Suprapubic skin (tissue), 4 donors: ENCODE results near the gene AZU1. TPM values are rescaled to one million over a fixed set of nuclear protein-coding genes. Genes with fewer than 3 reads are reported as not detected.
A peak's percentile ranks its signal among the peaks of the same experiment; 100 is the strongest.
"Not testable (repeated sequence)": the region's sequence is repeated elsewhere in the genome, so short reads cannot be mapped to it uniquely, and the experiment has no call there.

Experiments used
- DNase-seq, 2 donors: peaks; one replicate each; pipeline ENCODE4 v3.0.0-alpha.2; 2019; ENCODE audit warnings: low spot score in 2 of 2
- H3K27ac ChIP-seq: fragments of 200-600 bp; sonication (generic); one replicate; pipeline ENCODE4 v1.5.1; 2019
- H3K27me3 ChIP-seq: fragments of 200-600 bp; sonication (generic); one replicate; pipeline ENCODE4 v1.5.1; 2019
- H3K36me3 ChIP-seq: fragments of 200-600 bp; sonication (generic); one replicate; pipeline ENCODE4 v1.5.1; 2019
- H3K4me1 ChIP-seq: fragments of 200-600 bp; sonication (generic); one replicate; pipeline ENCODE4 v1.5.1; 2019
- H3K4me3 ChIP-seq: fragments of 200-600 bp; sonication (generic); one replicate; pipeline ENCODE4 v1.5.1; 2019; ENCODE audit warnings: mild to moderate bottlenecking
- H3K9me3 ChIP-seq: fragments of 200-600 bp; sonication (generic); one replicate; pipeline ENCODE4 v1.5.1; 2019
- EP300 ChIP-seq: sonication (generic); formaldehyde crosslinking; IDR thresholded peaks from one replicate; pipeline ENCODE4 v1.6.1; 2017; ENCODE audit warnings: antibody characterized with exemption
- POLR2A ChIP-seq, 2 donors: fragments of 450-650 bp; IDR thresholded peaks; one replicate each; pipeline ENCODE4 v1.6.1; 2017; ENCODE audit warnings: antibody characterized with exemption in 2 of 2, mild to moderate bottlenecking in 2 of 2, moderate library complexity in 2 of 2
- POLR2AphosphoS5 ChIP-seq, 3 donors: sonication (generic); formaldehyde crosslinking; IDR thresholded peaks; one replicate each; pipeline ENCODE4 v1.6.1; 2017; ENCODE audit warnings: antibody characterized with exemption in 3 of 3
- WGBS: methylation state at CpG from one replicate; pipeline ENCODE4 v1.1.5; 2018; 5-methylcytosine and 5-hydroxymethylcytosine counted together
- total RNA-seq, 4 donors: library from RNA; depleted of rRNA; stranded (reverse); fragments of >200 nt; gene quantifications; one replicate each; pipeline ENCODE4 v1.1.0, GENCODE V29; 2016
- TF ChIP-seq, protein P1 (sequence below), 2 donors: fragments of 200-600 bp in 1 of 2; fragments of 450-650 bp in 1 of 2; sonication (generic) in 1 of 2; IDR thresholded peaks; one replicate each; pipeline ENCODE4 v1.5.1; 2016 to 2019; ENCODE audit warnings: antibody characterized with exemption in 2 of 2, mild to moderate bottlenecking in 1 of 2, moderate library complexity in 1 of 2

The AZU1 gene
- total RNA-seq, 4 donors from 2014 or later, result 0.79 TPM; not detected in 3

DNA sequence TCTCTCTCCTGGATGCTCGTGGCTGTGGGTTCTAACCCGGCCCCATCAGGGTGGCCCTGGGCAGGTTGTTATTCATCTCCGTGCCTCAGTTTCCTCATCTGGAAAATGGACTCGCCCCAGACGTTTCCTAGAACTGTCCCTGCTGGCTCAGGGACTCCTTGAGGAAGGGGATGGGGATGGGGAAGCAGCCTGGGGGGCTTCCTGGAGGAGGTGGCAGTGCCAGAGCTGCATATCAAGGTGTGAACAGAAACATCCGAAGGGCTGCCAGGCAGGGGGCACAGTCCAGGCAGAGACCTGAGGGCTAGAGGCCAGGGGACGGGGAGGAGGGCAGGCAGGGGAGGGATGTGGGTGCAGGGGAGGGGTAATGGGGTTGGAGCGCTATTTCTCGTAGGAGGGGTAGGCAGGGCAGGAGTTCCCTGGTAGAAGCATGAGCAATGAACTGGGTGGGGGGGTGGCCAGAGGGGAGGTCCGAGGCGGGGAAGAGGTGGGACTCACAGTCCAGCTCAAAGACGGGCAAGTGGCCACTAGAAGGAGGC is 20.8 kb downstream of the AZU1 start:
- 40% methylated on average over 10 of the region's 12 CpGs for WGBS
- peaks cover 53% of the 10 kb centered on the region for H3K27me3 ChIP-seq

DNA sequence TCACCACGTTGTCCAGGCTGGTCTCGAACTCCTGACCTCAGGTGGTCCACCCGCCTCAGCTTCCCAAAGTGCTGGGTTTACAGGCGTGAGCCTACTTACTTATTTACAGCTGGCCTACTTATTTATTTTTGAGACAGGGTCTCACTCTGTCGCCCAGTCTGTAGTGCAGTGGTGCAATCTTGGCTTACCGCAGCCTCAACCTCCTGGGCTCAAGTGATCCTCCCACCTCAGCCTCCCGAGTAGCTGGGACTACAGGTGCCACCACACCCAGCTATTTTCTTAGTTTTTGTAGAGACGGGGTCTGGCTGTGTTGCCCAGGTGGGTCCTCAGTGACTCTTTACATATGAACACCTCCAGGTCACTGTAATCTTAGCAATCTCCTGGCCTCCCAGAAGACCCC is 21.6 kb downstream of the AZU1 start:
- H3K9me3 ChIP-seq, H3K27ac ChIP-seq, H3K36me3 ChIP-seq, DNase-seq, H3K4me3 ChIP-seq: not testable (repeated sequence)
- Histone ChIP-seq H3K27me3 (peaks cover 46% of the 10 kb centered on the region), H3K4me1 (peaks cover 34% of the 10 kb centered on the region)
- WGBS, result 78% methylated on average over 8 of the region's 8 CpGs

More for the DNA sequence above, 20.8 kb downstream of the AZU1 start:
- no peak for DNase-seq
- H3K9me3 ChIP-seq, result no peaks in the 10 kb centered on the region
- H3K4me1 ChIP-seq, result peaks cover 41% of the 10 kb centered on the region
- H3K36me3 ChIP-seq, result no peaks in the 10 kb centered on the region
- no peak overlapping the region for H3K4me3 ChIP-seq
- TF ChIP-seq POLR2A (IDR thresholded peaks at IDR 0.05), result no peak
- no peak for TF ChIP-seq POLR2AphosphoS5 (IDR thresholded peaks at IDR 0.05)
- TF ChIP-seq, protein P1, sequence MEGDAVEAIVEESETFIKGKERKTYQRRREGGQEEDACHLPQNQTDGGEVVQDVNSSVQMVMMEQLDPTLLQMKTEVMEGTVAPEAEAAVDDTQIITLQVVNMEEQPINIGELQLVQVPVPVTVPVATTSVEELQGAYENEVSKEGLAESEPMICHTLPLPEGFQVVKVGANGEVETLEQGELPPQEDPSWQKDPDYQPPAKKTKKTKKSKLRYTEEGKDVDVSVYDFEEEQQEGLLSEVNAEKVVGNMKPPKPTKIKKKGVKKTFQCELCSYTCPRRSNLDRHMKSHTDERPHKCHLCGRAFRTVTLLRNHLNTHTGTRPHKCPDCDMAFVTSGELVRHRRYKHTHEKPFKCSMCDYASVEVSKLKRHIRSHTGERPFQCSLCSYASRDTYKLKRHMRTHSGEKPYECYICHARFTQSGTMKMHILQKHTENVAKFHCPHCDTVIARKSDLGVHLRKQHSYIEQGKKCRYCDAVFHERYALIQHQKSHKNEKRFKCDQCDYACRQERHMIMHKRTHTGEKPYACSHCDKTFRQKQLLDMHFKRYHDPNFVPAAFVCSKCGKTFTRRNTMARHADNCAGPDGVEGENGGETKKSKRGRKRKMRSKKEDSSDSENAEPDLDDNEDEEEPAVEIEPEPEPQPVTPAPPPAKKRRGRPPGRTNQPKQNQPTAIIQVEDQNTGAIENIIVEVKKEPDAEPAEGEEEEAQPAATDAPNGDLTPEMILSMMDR (IDR thresholded peaks at IDR 0.05), result no peak
- no peak for TF ChIP-seq EP300
- no peak overlapping the region for H3K27ac ChIP-seq

DNA sequence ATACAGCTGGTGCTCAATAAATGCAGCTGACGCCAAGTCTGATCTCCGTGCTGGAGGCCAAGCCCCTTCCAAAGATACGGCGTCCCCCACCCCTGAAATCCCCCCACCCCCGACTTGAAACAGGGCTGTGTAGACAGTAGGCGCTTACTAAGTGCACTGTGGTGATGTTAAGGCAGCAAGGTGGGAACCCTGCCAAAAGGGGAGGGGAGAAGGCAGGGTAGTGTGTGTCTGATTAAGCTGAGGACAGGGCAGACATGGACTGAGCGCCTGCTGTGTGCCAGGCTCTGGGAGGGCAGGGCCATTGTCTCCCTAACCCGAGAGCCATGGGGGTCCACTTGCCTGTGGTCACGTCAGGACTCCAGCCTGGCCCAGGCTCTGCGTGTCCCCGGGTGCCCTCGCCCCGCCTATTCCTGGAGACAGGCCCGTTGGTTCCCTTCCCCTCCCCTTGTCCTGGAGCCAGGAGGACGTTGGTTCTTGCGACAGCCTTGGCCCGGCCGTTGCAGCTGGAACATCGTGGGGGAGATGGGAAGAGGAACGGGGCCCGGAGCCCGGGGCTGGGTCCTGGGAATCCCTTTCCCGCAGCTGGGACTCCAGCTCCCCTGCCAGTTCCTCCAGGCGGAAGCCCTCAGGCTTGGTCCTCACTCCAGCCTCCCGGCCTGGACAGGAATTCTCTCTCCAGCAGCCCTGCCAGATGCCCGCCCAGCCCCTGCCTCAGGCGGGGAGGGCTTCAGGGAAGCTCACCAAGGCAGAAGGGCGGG is 22.8 kb downstream of the AZU1 start:
- no peak overlapping the region for H3K4me3 ChIP-seq
- 76% methylated on average over 6 of the region's 28 CpGs for WGBS
- peak; percentile 95 to 96 for DNase-seq
- H3K4me1 ChIP-seq, result peaks cover 31% of the 10 kb centered on the region
- peaks cover 41% of the 10 kb centered on the region for H3K27me3 ChIP-seq
- no peaks in the 10 kb centered on the region for H3K36me3 ChIP-seq
- no peaks in the 10 kb centered on the region for H3K9me3 ChIP-seq
- H3K27ac ChIP-seq, result peak overlapping the region; percentile 63
- TF ChIP-seq, protein P1 (IDR thresholded peaks at IDR 0.05), result no peak
- TF ChIP-seq POLR2AphosphoS5 (IDR thresholded peaks at IDR 0.05), result peak in 2 of 3 donors; percentile 88
- TF ChIP-seq EP300, result peak; percentile 22
- TF ChIP-seq POLR2A (IDR thresholded peaks at IDR 0.05), result peak in 1 of 2 donors; percentile 16

DNA sequence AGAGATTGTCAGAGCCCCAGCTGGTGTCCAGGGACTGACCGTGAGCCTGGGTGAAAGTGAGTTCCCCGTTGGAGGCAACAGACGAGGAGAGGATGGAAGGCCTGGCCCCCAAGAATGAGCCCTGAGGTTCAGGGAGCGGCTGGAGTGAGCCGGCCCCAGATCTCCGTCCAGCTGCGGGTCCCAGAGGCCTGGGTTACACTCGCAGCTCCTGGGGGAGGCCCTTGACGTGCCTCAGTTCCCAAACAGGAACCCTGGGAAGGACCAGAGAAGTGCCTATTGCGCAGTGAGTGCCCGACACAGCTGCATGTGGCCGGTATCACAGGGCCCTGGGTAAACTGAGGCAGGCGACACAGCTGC is 23.3 kb downstream of the AZU1 start:
- Histone ChIP-seq H3K4me3 (no peak overlapping the region), H3K4me1 (peaks cover 31% of the 10 kb centered on the region), H3K27ac (peak overlapping the region; percentile 63), H3K36me3 (no peaks in the 10 kb centered on the region), H3K27me3 (peaks cover 37% of the 10 kb centered on the region), H3K9me3 (no peaks in the 10 kb centered on the region)
- no CpG with 5 or more reads among the region's 13 CpGs for WGBS
- TF ChIP-seq POLR2AphosphoS5 (IDR thresholded peaks at IDR 0.05) (no peak), EP300 (no peak), POLR2A (IDR thresholded peaks at IDR 0.05) (no peak)
- TF ChIP-seq, protein P1 (IDR thresholded peaks at IDR 0.05), result no peak
- no peak for DNase-seq

DNA sequence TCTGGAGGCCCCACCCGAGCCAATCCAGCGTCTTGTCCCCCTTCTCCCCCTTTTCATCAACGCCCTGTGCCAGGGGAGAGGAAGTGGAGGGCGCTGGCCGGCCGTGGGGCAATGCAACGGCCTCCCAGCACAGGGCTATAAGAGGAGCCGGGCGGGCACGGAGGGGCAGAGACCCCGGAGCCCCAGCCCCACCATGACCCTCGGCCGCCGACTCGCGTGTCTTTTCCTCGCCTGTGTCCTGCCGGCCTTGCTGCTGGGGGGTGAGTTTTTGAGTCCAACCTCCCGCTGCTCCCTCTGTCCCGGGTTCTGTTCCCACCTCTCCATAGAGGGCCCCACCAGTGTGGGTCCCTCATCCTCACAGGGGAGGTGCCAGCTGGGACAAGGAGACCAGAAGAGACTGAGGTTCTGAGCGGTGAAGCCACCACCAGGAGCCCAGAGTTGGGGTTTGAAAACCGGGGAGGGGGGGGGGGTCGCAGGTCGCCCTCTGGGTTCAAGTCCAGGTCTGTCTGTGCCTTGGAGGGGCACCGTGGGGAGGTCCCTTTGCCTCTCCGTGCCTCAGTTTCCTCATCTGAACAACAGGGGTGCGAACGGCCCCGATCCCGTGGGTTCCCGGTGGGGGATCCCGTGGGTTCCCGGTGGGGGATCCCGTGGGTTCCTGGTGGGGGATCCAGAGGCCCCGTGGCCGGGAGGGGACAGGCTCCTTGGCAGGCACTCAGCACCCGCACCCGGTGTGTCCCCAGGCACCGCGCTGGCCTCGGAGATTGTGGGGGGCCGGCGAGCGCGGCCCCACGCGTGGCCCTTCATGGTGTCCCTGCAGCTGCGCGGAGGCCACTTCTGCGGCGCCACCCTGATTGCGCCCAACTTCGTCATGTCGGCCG is 24.7 kb downstream of the AZU1 start, which contains the start of gene ELANE:
ELANE (plus strand) TSS at position 168 of the 878 bp plus-strand sequence; CDS start at position 194, 26 bp downstream.
- Histone ChIP-seq H3K27me3 (peaks cover 28% of the 10 kb centered on the region), H3K27ac (peak within 1 kb of the TSS; percentile 63), H3K9me3 (no peaks in the 10 kb centered on the region), H3K4me3 (no peak within 1 kb of the TSS), H3K4me1 (peaks cover 31% of the 10 kb centered on the region), H3K36me3 (no peaks in the 10 kb centered on the region)
- TF ChIP-seq POLR2A (IDR thresholded peaks at IDR 0.05) (no peak), POLR2AphosphoS5 (IDR thresholded peaks at IDR 0.05) (no peak), EP300 (no peak)
- TF ChIP-seq, protein P1 (IDR thresholded peaks at IDR 0.05), result no peak
- DNase-seq, result no peak
- 60% methylated on average over 26 of the region's 55 CpGs for WGBS
